PFSK-1 (cell line): ENCODE measurements around the gene ZNF70.

Experiments
- FOXP2 ChIP-seq: optimal IDR thresholded peaks from 2 replicates; pipeline ENCODE3; 2011; ENCODE audit warnings: borderline replicate concordance, control low read depth, inconsistent platforms; ENCODE audit not compliant: insufficient read depth; ENCODE audit errors: extremely low read length, extremely low read depth
- POLR2AphosphoS5 ChIP-seq: IDR thresholded peaks from 2 replicates; pipeline ENCODE4 v1.6.1; 2012; ENCODE audit warnings: low read depth, mild to moderate bottlenecking, control low read depth, low read length, moderate library complexity
- REST ChIP-seq, 2 experiments: IDR thresholded peaks; 2 replicates each; pipeline versions ENCODE4 v1.6.1 to v1.8.0; 2011 to 2012; ENCODE audit warnings: low read depth in 2 of 2, low read length in 2 of 2, control low read depth in 1 of 2, inconsistent platforms in 1 of 2, mild to moderate bottlenecking in 1 of 2, moderate library complexity in 1 of 2; ENCODE audit not compliant: insufficient read depth in 1 of 2

- TF ChIP-seq FOXP2, result no peak
- TF ChIP-seq REST (IDR thresholded peaks at IDR 0.05; ENCODE audit: insufficient read depth in 1 of 2, low read depth in 2 of 2, low read length in 2 of 2), result no peak
- TF ChIP-seq POLR2AphosphoS5, result no peak
Observed at GRCh38 chr22:23698094-23698493, 52.8 kb downstream of the ZNF70 start.
